ENCODE results near the gene TRNP1.

GRCh38 chr1:26994020-26994786 is 711 bp downstream of the TRNP1 start:
- no peak for TF ChIP-seq CTCF (IDR thresholded peaks at IDR 0.05)
- TF ChIP-seq POLR2A (IDR thresholded peaks at IDR 0.05) = no peak

Data from lower leg skin (tissue), 3 donors.